Mesendoderm (in vitro differentiated cells): ENCODE measurements around the gene CLEC2B.
"Not testable (repeated sequence)": the region's sequence is repeated elsewhere in the genome, so short reads cannot be mapped to it uniquely, and the experiment has no call there.

Experiments
- DNase-seq: peaks from one replicate; pipeline ENCODE4 v3.0.0; 2013
- H2AK5ac ChIP-seq: 2 replicates; pipeline ENCODE4 v1.6.1; 2013; ENCODE audit warnings: low read length, inconsistent platforms
- H2BK120ac ChIP-seq: 2 replicates; pipeline ENCODE4 v1.6.1; 2013; ENCODE audit warnings: low read depth, mild to moderate bottlenecking, low read length, moderate library complexity, mixed read lengths
- H2BK15ac ChIP-seq: replicated peaks from 2 replicates; pipeline ENCODE4 v1.6.1; 2013; ENCODE audit warnings: low read depth, mild to moderate bottlenecking, moderate library complexity
- H2BK5ac ChIP-seq: 2 replicates; pipeline ENCODE4 v1.6.1; 2013; ENCODE audit warnings: low read length, inconsistent platforms
- H3K18ac ChIP-seq: 2 replicates; pipeline ENCODE4 v1.6.1; 2013; ENCODE audit warnings: mild to moderate bottlenecking, low read length, mixed read lengths
- H3K23ac ChIP-seq: one replicate; pipeline ENCODE4 v1.6.1; 2013; ENCODE audit warnings: low read length
- H3K27ac ChIP-seq: 2 replicates; pipeline ENCODE4 v1.5.1; 2013; ENCODE audit warnings: low read depth, mild to moderate bottlenecking, inconsistent platforms, low read length, moderate library complexity
- H3K27me3 ChIP-seq: 2 replicates; pipeline ENCODE4 v1.6.1; 2013; ENCODE audit warnings: low read length, control low read depth, mild to moderate bottlenecking, inconsistent platforms; ENCODE audit not compliant: insufficient read depth, poor library complexity
- H3K36me3 ChIP-seq: 2 replicates; pipeline ENCODE4 v1.6.1; 2013; ENCODE audit warnings: low read length, inconsistent platforms; ENCODE audit not compliant: control insufficient read depth, insufficient read depth
- H3K4ac ChIP-seq: one replicate; pipeline ENCODE4 v1.6.1; 2013; ENCODE audit warnings: low read depth, mild to moderate bottlenecking, low read length, moderate library complexity
- H3K4me1 ChIP-seq: 2 replicates; pipeline ENCODE4 v1.6.1; 2013; ENCODE audit warnings: low read depth, low read length, inconsistent platforms; ENCODE audit not compliant: control insufficient read depth
- H3K4me2 ChIP-seq: 2 replicates; pipeline ENCODE4 v1.6.1; 2013; ENCODE audit warnings: low read length
- H3K4me3 ChIP-seq: 2 replicates; pipeline ENCODE4 v1.5.1; 2013; ENCODE audit warnings: mild to moderate bottlenecking, low read length
- H3K56ac ChIP-seq: one replicate; pipeline ENCODE4 v1.6.1; 2013; ENCODE audit warnings: low read length
- H3K79me1 ChIP-seq: 2 replicates; pipeline ENCODE4 v1.6.1; 2013; ENCODE audit warnings: low read length, inconsistent platforms
- H3K79me2 ChIP-seq: 2 replicates; pipeline ENCODE4 v1.6.1; 2013; ENCODE audit warnings: mild to moderate bottlenecking, low read length; ENCODE audit not compliant: control insufficient read depth, insufficient read depth
- H3K9ac ChIP-seq: 2 replicates; pipeline ENCODE4 v1.6.1; 2013; ENCODE audit warnings: low read length, inconsistent platforms
- H4K5ac ChIP-seq: one replicate; pipeline ENCODE4 v1.6.1; 2013; ENCODE audit warnings: low read length
- H4K8ac ChIP-seq: one replicate; pipeline ENCODE4 v1.6.1; 2013; ENCODE audit warnings: low read depth, mild to moderate bottlenecking, control low read depth, low read length, moderate library complexity
- WGBS: extraction: QIAGEN DNeasy Blood & Tissue Kit; methylation state at CpG from one replicate; pipeline ENCODE4 v1.1.7; 2013; ENCODE audit warnings: low lambda C conversion rate, missing lambda C conversion rate; ENCODE audit not compliant: insufficient coverage; ENCODE audit errors: extremely low coverage; 5-methylcytosine and 5-hydroxymethylcytosine counted together

The CLEC2B gene

GRCh38 chr12:9880532-9881078 is 11.5 kb upstream of the CLEC2B start:
- H3K36me3 ChIP-seq, result no peaks in the 10 kb centered on the region
- no peak overlapping the region for H3K9ac ChIP-seq
- H3K4me2 ChIP-seq, result no peak overlapping the region
- no peak overlapping the region for H3K56ac ChIP-seq
- H3K79me2 ChIP-seq, result no peaks in the 10 kb centered on the region
- H2BK15ac ChIP-seq, result no peak overlapping the region
- H3K4ac ChIP-seq, result no peak overlapping the region
- H3K23ac ChIP-seq, result no peak overlapping the region
- H4K8ac ChIP-seq, result no peak overlapping the region
- H3K4me3 ChIP-seq, result no peak overlapping the region
- H3K27me3 ChIP-seq, result no peaks in the 10 kb centered on the region
- no peak overlapping the region for H4K5ac ChIP-seq
- no peak overlapping the region for H2AK5ac ChIP-seq
- no peak overlapping the region for H3K27ac ChIP-seq
- H3K18ac ChIP-seq, result no peak overlapping the region
- WGBS, result 100% methylated on average over 1 of the region's 4 CpGs
- no peaks in the 10 kb centered on the region for H3K4me1 ChIP-seq
- H2BK5ac ChIP-seq, result no peak overlapping the region
- no peak overlapping the region for H2BK120ac ChIP-seq
- H3K79me1 ChIP-seq, result no peaks in the 10 kb centered on the region
- DNase-seq, result no peak

DNA sequence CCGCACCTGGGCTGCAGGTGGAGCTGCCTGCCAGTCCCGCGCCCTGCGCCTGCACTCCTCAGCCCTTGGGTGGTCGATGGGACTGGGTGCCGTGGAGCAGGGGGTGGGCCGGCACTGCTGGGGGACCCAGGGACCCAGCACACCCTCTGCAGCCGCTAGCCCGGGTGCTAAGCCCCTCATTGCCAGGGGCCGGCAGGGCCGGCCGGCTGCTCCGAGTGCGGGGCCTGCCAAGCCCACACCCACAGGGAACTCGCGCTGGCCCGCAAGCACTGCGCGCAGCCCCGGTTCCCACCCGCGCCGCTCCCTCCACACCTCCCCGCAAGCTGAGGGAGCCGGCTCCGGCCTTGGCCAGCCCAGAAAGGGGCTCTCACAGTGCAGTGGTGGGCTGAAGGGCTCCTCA is 7.0 kb upstream of the CLEC2B start:
- H3K36me3 ChIP-seq, H3K79me1 ChIP-seq, H2BK15ac ChIP-seq, DNase-seq, H3K27me3 ChIP-seq, H2AK5ac ChIP-seq, H3K4me3 ChIP-seq, H2BK120ac ChIP-seq, H3K18ac ChIP-seq, H3K27ac ChIP-seq, H3K9ac ChIP-seq, H3K23ac ChIP-seq, H3K4me2 ChIP-seq, H3K56ac ChIP-seq, H3K79me2 ChIP-seq, H3K4me1 ChIP-seq, H4K5ac ChIP-seq, H3K4ac ChIP-seq, H2BK5ac ChIP-seq, H4K8ac ChIP-seq: not testable (repeated sequence)
- WGBS, result no CpG with 5 or more reads among the region's 26 CpGs

DNA sequence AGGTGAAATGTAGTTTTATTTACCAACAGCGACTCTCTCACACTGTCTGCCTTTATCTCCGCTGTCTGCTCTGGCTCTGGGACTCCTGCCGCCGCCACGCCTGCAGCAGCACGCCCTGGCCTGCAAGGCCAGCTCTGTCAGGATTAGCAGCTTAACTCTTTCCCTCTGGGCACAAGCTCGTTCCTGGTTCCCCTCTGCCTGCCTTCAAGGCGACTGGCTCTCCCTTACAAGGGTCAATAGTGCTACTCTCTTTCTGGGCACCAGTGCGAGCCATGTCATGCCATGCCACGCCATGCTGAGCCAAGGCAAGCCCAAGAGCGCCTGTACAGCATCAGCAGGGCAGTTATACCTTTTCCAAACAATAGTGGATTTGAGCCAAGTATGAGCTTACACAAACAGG is 3.6 kb upstream of the CLEC2B start:
- no peak overlapping the region for H3K18ac ChIP-seq
- peaks cover 2% of the 10 kb centered on the region for H3K4me1 ChIP-seq
- H3K9ac ChIP-seq, result no peak overlapping the region
- no peak overlapping the region for H3K4me3 ChIP-seq
- WGBS, result no CpG with 5 or more reads among the region's 11 CpGs
- no peaks in the 10 kb centered on the region for H3K79me1 ChIP-seq
- no peak overlapping the region for H3K4me2 ChIP-seq
- H2BK15ac ChIP-seq, result no peak overlapping the region
- peak; percentile 7 for DNase-seq
- H4K8ac ChIP-seq, result no peak overlapping the region
- no peak overlapping the region for H2BK120ac ChIP-seq
- H3K79me2 ChIP-seq, result no peaks in the 10 kb centered on the region
- H3K56ac ChIP-seq, result no peak overlapping the region
- H2AK5ac ChIP-seq, result no peak overlapping the region
- H3K27me3 ChIP-seq, result no peaks in the 10 kb centered on the region
- H2BK5ac ChIP-seq, result no peak overlapping the region
- no peak overlapping the region for H3K27ac ChIP-seq
- no peak overlapping the region for H3K23ac ChIP-seq
- H3K4ac ChIP-seq, result no peak overlapping the region
- no peaks in the 10 kb centered on the region for H3K36me3 ChIP-seq
- no peak overlapping the region for H4K5ac ChIP-seq

- no peak overlapping the region for H3K4me3 ChIP-seq
- no peaks in the 10 kb centered on the region for H3K36me3 ChIP-seq
- H3K79me1 ChIP-seq, result no peaks in the 10 kb centered on the region
- no peak overlapping the region for H3K4me2 ChIP-seq
- H3K56ac ChIP-seq, result no peak overlapping the region
- H3K18ac ChIP-seq, result no peak overlapping the region
- H3K79me2 ChIP-seq, result no peaks in the 10 kb centered on the region
- H2BK15ac ChIP-seq, result no peak overlapping the region
- no peak overlapping the region for H3K9ac ChIP-seq
- no peak overlapping the region for H4K8ac ChIP-seq
- H2AK5ac ChIP-seq, result no peak overlapping the region
- H2BK5ac ChIP-seq, result no peak overlapping the region
- no peak overlapping the region for H4K5ac ChIP-seq
- no peak overlapping the region for H3K23ac ChIP-seq
- no peaks in the 10 kb centered on the region for H3K27me3 ChIP-seq
- no peak for DNase-seq
- H2BK120ac ChIP-seq, result no peak overlapping the region
- H3K4me1 ChIP-seq, result peaks cover 2% of the 10 kb centered on the region
- WGBS, result no CpG with 5 or more reads among the region's 3 CpGs
- H3K27ac ChIP-seq, result no peak overlapping the region
- no peak overlapping the region for H3K4ac ChIP-seq
Observed at GRCh38 chr12:9872162-9872561, 3.0 kb upstream of the CLEC2B start.

GRCh38 chr12:9870286-9870866 is 1.2 kb upstream of the CLEC2B start:
- no peaks in the 10 kb centered on the region for H3K79me1 ChIP-seq
- no peak for DNase-seq

DNA sequence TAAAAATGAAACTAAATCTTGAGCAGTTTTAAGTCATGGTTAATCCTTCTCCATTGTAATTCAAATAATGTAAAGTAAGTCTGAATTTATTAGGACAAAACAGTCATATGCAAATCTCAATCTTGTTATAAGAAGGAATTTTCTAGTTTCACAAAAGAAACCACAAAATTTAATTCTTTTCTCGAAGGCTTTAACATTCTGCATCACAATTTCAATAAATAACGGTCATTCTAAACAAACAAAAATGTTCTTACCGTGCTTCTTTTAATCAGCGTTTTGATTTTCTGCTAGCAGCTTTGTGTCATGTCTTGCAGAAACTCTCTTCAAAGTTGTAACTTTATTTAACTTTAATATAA is 225 bp downstream of the CLEC2B start:
- no peak overlapping the region for H3K23ac ChIP-seq
- H2BK5ac ChIP-seq, result no peak overlapping the region
- H3K79me2 ChIP-seq, result no peaks in the 10 kb centered on the region
- peaks cover 2% of the 10 kb centered on the region for H3K4me1 ChIP-seq
- no peak overlapping the region for H4K5ac ChIP-seq
- H3K56ac ChIP-seq, result no peak overlapping the region
- H2BK15ac ChIP-seq, result no peak overlapping the region
- H3K36me3 ChIP-seq, result no peaks in the 10 kb centered on the region
- no peak overlapping the region for H3K9ac ChIP-seq
- no peaks in the 10 kb centered on the region for H3K27me3 ChIP-seq
- WGBS, result 100% methylated on average over 1 of the region's 4 CpGs
- H3K4me2 ChIP-seq, result no peak overlapping the region
- no peak overlapping the region for H3K4ac ChIP-seq
- DNase-seq, result no peak
- H3K4me3 ChIP-seq, result no peak overlapping the region
- H2AK5ac ChIP-seq, result no peak overlapping the region
- H2BK120ac ChIP-seq, result no peak overlapping the region
- H3K18ac ChIP-seq, result no peak overlapping the region
- no peaks in the 10 kb centered on the region for H3K79me1 ChIP-seq
- H4K8ac ChIP-seq, result no peak overlapping the region
- H3K27ac ChIP-seq, result no peak overlapping the region

More at GRCh38 chr12:9870286-9870866, 1.2 kb upstream of the CLEC2B start:
- Histone ChIP-seq H3K4me2 (no peak overlapping the region), H3K56ac (no peak overlapping the region), H2BK5ac (no peak overlapping the region), H3K23ac (no peak overlapping the region), H2BK120ac (no peak overlapping the region), H3K4me1 (peaks cover 2% of the 10 kb centered on the region), H3K4ac (no peak overlapping the region), H3K18ac (no peak overlapping the region), H2BK15ac (no peak overlapping the region), H3K9ac (no peak overlapping the region), H2AK5ac (no peak overlapping the region), H3K4me3 (no peak overlapping the region), H3K36me3 (no peaks in the 10 kb centered on the region), H4K5ac (no peak overlapping the region), H3K79me2 (no peaks in the 10 kb centered on the region), H4K8ac (no peak overlapping the region), H3K27me3 (no peaks in the 10 kb centered on the region), H3K27ac (no peak overlapping the region)
- WGBS, result no CpG with 5 or more reads among the region's 2 CpGs
